Neuronal stem cell (in vitro differentiated cells): Measurements from ENCODE around the gene SHISA8.
A peak's percentile ranks its signal among the peaks of the same experiment; 100 is the strongest.
"Not testable (repeated sequence)": the region's sequence is repeated elsewhere in the genome, so short reads cannot be mapped to it uniquely, and the experiment has no call there.

Experiments used
- DNase-seq: peaks from one replicate; pipeline ENCODE4 v3.0.0-alpha.2; 2013; ENCODE audit warnings: low spot score
- H2AFZ ChIP-seq: one replicate; pipeline ENCODE4 v1.6.1; 2013; ENCODE audit warnings: mild to moderate bottlenecking, low read length, inconsistent platforms
- H2AK5ac ChIP-seq: 2 replicates; pipeline ENCODE4 v1.6.1; 2013; ENCODE audit warnings: low read depth, mild to moderate bottlenecking, inconsistent platforms, low read length, moderate library complexity, mixed read lengths
- H2BK120ac ChIP-seq: 2 replicates; pipeline ENCODE4 v1.6.1; 2013; ENCODE audit warnings: low read depth, mild to moderate bottlenecking, inconsistent platforms, low read length, moderate library complexity, mixed read lengths
- H2BK12ac ChIP-seq: one replicate; pipeline ENCODE4 v1.6.1; 2013; ENCODE audit warnings: low read length, inconsistent platforms
- H2BK15ac ChIP-seq: 2 replicates; pipeline ENCODE4 v1.6.1; 2013; ENCODE audit warnings: mild to moderate bottlenecking, low read length, inconsistent platforms, mixed read lengths
- H2BK5ac ChIP-seq: one replicate; pipeline ENCODE4 v1.6.1; 2013; ENCODE audit warnings: inconsistent platforms, mild to moderate bottlenecking, low read length, moderate library complexity
- H3K14ac ChIP-seq: one replicate; pipeline ENCODE4 v1.6.1; 2013; ENCODE audit warnings: low read length, inconsistent platforms
- H3K18ac ChIP-seq: 2 replicates; pipeline ENCODE4 v1.6.1; 2013; ENCODE audit warnings: low read length, inconsistent platforms
- H3K23ac ChIP-seq: 2 replicates; pipeline ENCODE4 v1.6.1; 2013; ENCODE audit warnings: low read depth, mild to moderate bottlenecking, mixed read lengths, low read length, inconsistent platforms; ENCODE audit not compliant: poor library complexity
- H3K27ac ChIP-seq: replicated peaks from 3 replicates; pipeline ENCODE4 v1.5.1; 2013; ENCODE audit warnings: low read length, inconsistent platforms
- H3K27me3 ChIP-seq, 3 experiments: 2 replicates each; pipeline ENCODE4 v1.6.1; 2013; ENCODE audit warnings: low read length in 3 of 3, mild to moderate bottlenecking in 2 of 3, inconsistent platforms in 1 of 3, low read depth in 1 of 3, mixed read lengths in 1 of 3, moderate library complexity in 1 of 3; ENCODE audit not compliant: control insufficient read depth in 3 of 3, insufficient read depth in 3 of 3
- H3K36me3 ChIP-seq, 2 donors: replicated peaks in 1 of 2; 2 replicates each; pipeline ENCODE4 v1.6.1; 2013; ENCODE audit warnings: low read length in 2 of 2; ENCODE audit not compliant: control insufficient read depth in 2 of 2, insufficient read depth in 2 of 2
- H3K4ac ChIP-seq: 2 replicates; pipeline ENCODE4 v1.6.1; 2013; ENCODE audit warnings: inconsistent platforms, mild to moderate bottlenecking, low read length, moderate library complexity
- H3K4me1 ChIP-seq, 2 donors: 1 replicate in 1 of 2; 2 replicates in 1 of 2; pipeline ENCODE4 v1.6.1; 2013; ENCODE audit warnings: low read length in 2 of 2, low read depth in 1 of 2; ENCODE audit not compliant: control insufficient read depth in 2 of 2, insufficient read depth in 1 of 2
- H3K4me2 ChIP-seq: one replicate; pipeline ENCODE4 v1.6.1; 2013; ENCODE audit warnings: mild to moderate bottlenecking, low read length, inconsistent platforms; ENCODE audit not compliant: insufficient read depth, poor library complexity, severe bottlenecking
- H3K4me3 ChIP-seq, 2 donors: 2 replicates each; pipeline ENCODE4 v1.5.1; 2013; ENCODE audit warnings: low read length in 2 of 2, mild to moderate bottlenecking in 2 of 2, inconsistent platforms in 1 of 2, moderate library complexity in 1 of 2
- H3K79me1 ChIP-seq: one replicate; pipeline ENCODE4 v1.6.1; 2013; ENCODE audit warnings: low read depth, mild to moderate bottlenecking, inconsistent platforms, low read length, moderate library complexity
- H3K9ac ChIP-seq: one replicate; pipeline ENCODE4 v1.6.1; 2013; ENCODE audit warnings: mild to moderate bottlenecking, low read depth, low read length, inconsistent platforms; ENCODE audit not compliant: poor library complexity
- H3K9me3 ChIP-seq, 2 donors: replicated peaks in 1 of 2; 2 replicates each; pipeline versions ENCODE3 to v1.6.1; 2013; ENCODE audit warnings: low read length in 2 of 2, mild to moderate bottlenecking in 2 of 2, inconsistent platforms in 1 of 2, low read depth in 1 of 2, mixed read lengths in 1 of 2, moderate library complexity in 1 of 2; ENCODE audit not compliant: control insufficient read depth in 2 of 2, insufficient read depth in 1 of 2
- H4K8ac ChIP-seq: one replicate; pipeline ENCODE4 v1.6.1; 2013; ENCODE audit warnings: low read depth, mild to moderate bottlenecking, inconsistent platforms, low read length, moderate library complexity
- H4K91ac ChIP-seq: one replicate; pipeline ENCODE4 v1.6.1; 2013; ENCODE audit warnings: low read length, low read depth, mild to moderate bottlenecking, inconsistent platforms; ENCODE audit not compliant: poor library complexity
- WGBS, 2 donors: extraction: QIAGEN DNeasy Blood & Tissue Kit; methylation state at CpG; one replicate each; pipeline ENCODE4 v1.1.7; 2013; ENCODE audit warnings: missing lambda C conversion rate in 2 of 2, mixed read lengths in 1 of 2; ENCODE audit not compliant: insufficient read length in 2 of 2, insufficient replicate concordance in 1 of 2; ENCODE audit errors: extremely low coverage in 2 of 2; 5-methylcytosine and 5-hydroxymethylcytosine counted together

SHISA8 gene

DNA sequence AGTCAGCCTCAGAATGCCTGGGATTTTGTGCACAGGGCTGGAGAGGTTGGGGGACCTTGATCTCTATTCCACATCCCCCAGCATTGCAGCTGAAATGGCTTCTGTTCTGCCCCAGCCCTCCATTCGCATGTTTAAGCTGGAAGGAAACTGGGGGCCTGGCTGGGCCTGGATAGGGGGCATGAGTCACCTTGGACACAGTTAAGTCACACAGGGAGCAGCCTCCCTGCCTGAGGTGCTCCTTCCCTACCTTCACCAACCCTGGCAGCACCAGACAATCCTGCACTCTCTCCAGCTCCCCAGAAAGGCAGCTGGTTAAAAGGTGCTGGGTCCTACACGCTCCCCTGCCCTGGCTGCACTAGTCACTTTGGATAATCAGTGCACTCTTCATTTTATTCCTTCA, 37.8 kb upstream of the SHISA8 start:
- Histone ChIP-seq H3K4me3 (no peak overlapping the region), H3K4me2 (no peak overlapping the region), H3K79me1 (peaks cover 2% of the 10 kb centered on the region), H3K4me1 (peaks cover 18 to 21% of the 10 kb centered on the region in 2 donors), H3K27me3 (no peaks in the 10 kb centered on the region), H3K9me3 (no peaks in the 10 kb centered on the region), H3K9ac (no peak overlapping the region), H2AK5ac (no peak overlapping the region), H2BK120ac (no peak overlapping the region), H3K18ac (no peak overlapping the region), H3K14ac (no peak overlapping the region), H2AFZ (no peak overlapping the region), H3K36me3 (no peaks in the 10 kb centered on the region), H2BK12ac (no peak overlapping the region), H3K4ac (no peak overlapping the region), H3K27ac (no peak overlapping the region), H4K8ac (no peak overlapping the region), H4K91ac (no peak overlapping the region), H2BK15ac (peak overlapping the region; percentile 76), H3K23ac (no peak overlapping the region), H2BK5ac (no peak overlapping the region)
- DNase-seq = no peak
- WGBS, 2 donors = no CpG with 5 or more reads among the region's 2 CpGs

DNA sequence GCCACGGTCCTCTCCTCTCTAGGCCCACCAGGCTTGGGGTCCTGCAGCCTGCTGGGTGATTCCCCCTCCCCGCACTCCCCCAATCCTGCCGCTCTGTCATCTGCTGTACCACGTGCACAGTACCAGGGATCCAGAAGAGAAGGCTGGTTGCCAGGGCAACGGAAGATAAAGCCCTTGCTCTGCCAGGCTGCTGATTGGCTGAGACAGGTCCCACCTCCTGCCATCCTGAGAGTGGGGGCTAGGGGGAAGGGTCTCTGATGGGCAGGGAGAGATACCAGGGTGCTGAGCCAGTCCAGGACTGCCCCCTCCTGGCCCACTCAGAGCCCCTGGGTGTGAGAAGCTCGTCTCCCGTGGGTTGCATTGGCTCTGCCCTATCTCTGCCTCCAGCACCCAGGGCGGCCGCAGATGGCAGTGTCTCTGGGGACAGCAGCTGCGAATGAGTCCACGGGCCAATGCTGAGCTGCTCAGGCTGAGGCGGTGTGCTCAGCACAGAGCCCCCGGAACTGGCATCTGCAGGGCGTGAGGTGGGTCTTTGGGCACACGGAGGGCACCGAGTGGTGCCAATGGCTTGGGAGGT, 37.1 kb upstream of the SHISA8 start, which contains the start of gene SMIM45:
SMIM45 (plus strand) TSS at position 253 of the 577 bp plus-strand sequence.
- H4K91ac ChIP-seq = no peak within 1 kb of the TSS
- H2BK12ac ChIP-seq = peak within 1 kb of the TSS; percentile 68
- H3K27ac ChIP-seq = no peak within 1 kb of the TSS
- no peak within 1 kb of the TSS for H3K4ac ChIP-seq
- H2BK120ac ChIP-seq = no peak within 1 kb of the TSS
- H4K8ac ChIP-seq = no peak within 1 kb of the TSS
- DNase-seq = peak; percentile 72
- no peak within 1 kb of the TSS for H2BK5ac ChIP-seq
- H3K4me1 ChIP-seq = peaks cover 18 to 24% of the 10 kb centered on the region in 2 donors
- no peak within 1 kb of the TSS for H3K4me3 ChIP-seq
- H3K18ac ChIP-seq = peak within 1 kb of the TSS; percentile 80
- H3K36me3 ChIP-seq = no peaks in the 10 kb centered on the region
- peak within 1 kb of the TSS; percentile 30 for H3K4me2 ChIP-seq
- H2AFZ ChIP-seq = no peak within 1 kb of the TSS
- no peaks in the 10 kb centered on the region for H3K27me3 ChIP-seq
- H3K79me1 ChIP-seq = peaks cover 2% of the 10 kb centered on the region
- WGBS, 2 donors = no CpG with 5 or more reads among the region's 16 CpGs
- peak within 1 kb of the TSS; percentile 93 for H2AK5ac ChIP-seq
- no peaks in the 10 kb centered on the region for H3K9me3 ChIP-seq
- H3K23ac ChIP-seq = no peak within 1 kb of the TSS
- peak within 1 kb of the TSS; percentile 49 for H3K14ac ChIP-seq
- peak within 1 kb of the TSS; percentile 76 for H2BK15ac ChIP-seq
- H3K9ac ChIP-seq = no peak within 1 kb of the TSS

DNA sequence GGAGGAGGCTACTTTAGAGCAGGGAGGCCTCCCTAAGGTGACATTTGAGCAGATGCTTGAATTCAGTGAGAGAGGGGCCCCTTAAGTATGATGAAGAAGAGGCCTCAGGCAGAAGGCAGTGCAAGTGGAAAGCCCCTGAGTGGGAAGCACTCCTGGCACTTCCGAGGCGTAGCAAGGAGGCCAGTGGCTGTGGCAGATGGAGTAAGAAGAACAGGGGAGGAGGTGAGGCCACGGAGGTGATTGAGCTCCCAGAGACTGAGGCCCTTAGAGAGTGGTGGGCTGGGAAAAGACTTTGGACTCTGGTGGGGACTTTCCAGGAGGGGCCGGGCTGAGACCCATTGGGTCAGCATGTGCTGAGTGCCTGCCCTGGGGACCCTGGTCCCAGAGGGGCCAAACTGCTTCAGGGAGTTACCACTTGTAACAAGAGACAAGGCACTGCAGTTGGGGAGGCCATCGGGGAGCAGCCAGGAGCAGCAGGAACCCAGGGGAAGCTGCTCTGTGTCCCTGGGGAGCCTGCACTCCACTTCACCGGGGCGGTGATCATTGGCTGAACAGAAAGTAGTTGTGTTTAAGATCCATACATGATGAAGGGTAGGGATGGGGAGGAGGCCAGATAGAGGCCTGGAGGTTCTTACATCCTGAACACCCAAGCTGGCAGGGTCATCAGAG, 34.6 kb upstream of the SHISA8 start:
- H3K4me1 ChIP-seq = peaks cover 25 to 32% of the 10 kb centered on the region in 2 donors
- no CpG with 5 or more reads among the region's 7 CpGs for WGBS, 2 donors
- H2BK12ac ChIP-seq = no peak overlapping the region

DNA sequence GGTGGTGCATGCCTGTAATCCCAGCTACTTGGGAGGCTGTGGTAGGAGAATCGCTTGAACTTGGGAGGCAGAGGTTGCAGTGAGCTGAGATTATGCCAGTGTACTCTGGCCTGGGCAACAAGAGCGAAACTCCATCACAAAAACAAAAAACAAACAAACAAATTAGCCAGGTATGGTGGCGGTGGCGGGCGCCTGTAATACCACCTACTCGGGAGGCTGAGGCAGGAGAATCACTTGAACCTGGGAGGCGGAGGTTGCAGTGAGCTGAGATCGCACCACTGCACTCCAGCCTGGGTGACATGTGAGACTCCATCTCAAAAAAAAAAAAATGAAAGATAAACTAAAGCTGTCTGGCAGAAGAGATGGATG, 34.0 kb upstream of the SHISA8 start:
- not testable (repeated sequence) for H3K14ac ChIP-seq, DNase-seq, H3K27ac ChIP-seq, H3K4me2 ChIP-seq, H2BK12ac ChIP-seq, H2BK120ac ChIP-seq, H4K8ac ChIP-seq, H3K9me3 ChIP-seq, H2AFZ ChIP-seq, H3K4me3 ChIP-seq, H4K91ac ChIP-seq, H3K18ac ChIP-seq, H2BK15ac ChIP-seq, H2BK5ac ChIP-seq, H3K23ac ChIP-seq, H3K9ac ChIP-seq, H2AK5ac ChIP-seq, H3K4ac ChIP-seq, H3K27me3 ChIP-seq
- peaks cover 25 to 32% of the 10 kb centered on the region in 2 donors for H3K4me1 ChIP-seq
- H3K79me1 ChIP-seq = peaks cover 12% of the 10 kb centered on the region
- WGBS, 2 donors = no CpG with 5 or more reads among the region's 8 CpGs
- H3K36me3 ChIP-seq = peaks cover 7 to 19% of the 10 kb centered on the region in 2 donors

More for the DNA sequence above, 34.6 kb upstream of the SHISA8 start:
- Histone ChIP-seq H2AK5ac (peak overlapping the region; percentile 72), H2AFZ (no peak overlapping the region), H3K79me1 (peaks cover 12% of the 10 kb centered on the region), H3K14ac (no peak overlapping the region), H2BK120ac (no peak overlapping the region), H3K36me3 (peaks cover 7 to 14% of the 10 kb centered on the region in 2 donors), H2BK5ac (no peak overlapping the region), H3K9me3 (no peaks in the 10 kb centered on the region), H3K27ac (no peak overlapping the region), H3K18ac (no peak overlapping the region), H3K4ac (no peak overlapping the region), H3K27me3 (no peaks in the 10 kb centered on the region), H3K23ac (no peak overlapping the region), H3K4me3 (no peak overlapping the region), H3K4me2 (no peak overlapping the region), H2BK15ac (peak overlapping the region; percentile 28), H3K9ac (peak overlapping the region; percentile 2), H4K8ac (no peak overlapping the region), H4K91ac (no peak overlapping the region)
- no peak for DNase-seq
